ENCODE data around the gene CEACAM1. TPM values are rescaled to one million over a fixed set of nuclear protein-coding genes. Genes with fewer than 3 reads are reported as not detected.

Gene CEACAM1
- total and polyA plus RNA-seq, 2 of the 13 experiments (the other 11 are each of a cell fraction or from before 2014, with no cell fraction given): 13.5 to 332 TPM

DNA sequence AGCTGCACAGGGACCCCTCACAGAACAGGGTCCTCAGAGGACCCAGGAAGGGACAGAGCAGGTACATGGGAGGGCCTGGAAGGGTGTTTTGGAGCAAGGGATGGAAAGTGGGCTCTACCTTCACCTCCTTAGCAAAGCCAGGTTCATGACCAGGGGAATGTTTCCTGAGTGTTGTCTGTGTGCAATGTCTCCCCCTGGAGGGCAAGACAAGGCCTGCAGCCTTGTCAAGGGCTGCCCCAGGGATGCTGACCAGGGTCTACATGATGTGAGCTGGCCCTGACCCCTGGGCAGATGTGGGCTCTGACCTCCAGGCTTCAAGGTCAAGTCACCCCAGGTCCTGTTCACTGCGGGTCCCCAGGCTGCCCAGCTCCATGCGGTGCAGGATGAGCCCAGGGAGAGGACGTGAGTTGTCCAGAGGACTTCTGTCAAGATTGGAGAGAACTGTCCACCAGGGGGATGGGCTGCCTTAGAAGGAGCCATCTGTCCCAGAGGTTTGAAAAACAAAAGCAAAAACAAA is 1.0 kb upstream of the CEACAM1 start (continued):
- no peak for TF ChIP-seq E2F2 (CRISPR knock-in tag; IDR thresholded peaks at IDR 0.05; ENCODE audit: borderline replicate concordance)
- TF ChIP-seq NFE2L2 (IDR thresholded peaks at IDR 0.05; ENCODE audit: low read length): no peak
- TF ChIP-seq, protein P1, sequence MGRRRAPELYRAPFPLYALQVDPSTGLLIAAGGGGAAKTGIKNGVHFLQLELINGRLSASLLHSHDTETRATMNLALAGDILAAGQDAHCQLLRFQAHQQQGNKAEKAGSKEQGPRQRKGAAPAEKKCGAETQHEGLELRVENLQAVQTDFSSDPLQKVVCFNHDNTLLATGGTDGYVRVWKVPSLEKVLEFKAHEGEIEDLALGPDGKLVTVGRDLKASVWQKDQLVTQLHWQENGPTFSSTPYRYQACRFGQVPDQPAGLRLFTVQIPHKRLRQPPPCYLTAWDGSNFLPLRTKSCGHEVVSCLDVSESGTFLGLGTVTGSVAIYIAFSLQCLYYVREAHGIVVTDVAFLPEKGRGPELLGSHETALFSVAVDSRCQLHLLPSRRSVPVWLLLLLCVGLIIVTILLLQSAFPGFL (CRISPR knock-in tag; IDR thresholded peaks at IDR 0.05): no peak
- TF ChIP-seq, protein P2, sequence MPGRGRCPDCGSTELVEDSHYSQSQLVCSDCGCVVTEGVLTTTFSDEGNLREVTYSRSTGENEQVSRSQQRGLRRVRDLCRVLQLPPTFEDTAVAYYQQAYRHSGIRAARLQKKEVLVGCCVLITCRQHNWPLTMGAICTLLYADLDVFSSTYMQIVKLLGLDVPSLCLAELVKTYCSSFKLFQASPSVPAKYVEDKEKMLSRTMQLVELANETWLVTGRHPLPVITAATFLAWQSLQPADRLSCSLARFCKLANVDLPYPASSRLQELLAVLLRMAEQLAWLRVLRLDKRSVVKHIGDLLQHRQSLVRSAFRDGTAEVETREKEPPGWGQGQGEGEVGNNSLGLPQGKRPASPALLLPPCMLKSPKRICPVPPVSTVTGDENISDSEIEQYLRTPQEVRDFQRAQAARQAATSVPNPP (CRISPR knock-in tag; IDR thresholded peaks at IDR 0.05): no peak
- TF ChIP-seq ESRRA (CRISPR knock-in tag; IDR thresholded peaks at IDR 0.05; ENCODE audit: low read depth): peak; percentile 87
- peak; percentile 70; the same call in 1 of the 2 replicates for TF ChIP-seq KLF6 (CRISPR knock-in tag; IDR thresholded peaks at IDR 0.05)
- no peak for TF ChIP-seq PBX2 (CRISPR knock-in tag; IDR thresholded peaks at IDR 0.05)
- TF ChIP-seq THAP9 (CRISPR knock-in tag; IDR thresholded peaks at IDR 0.05; ENCODE audit: borderline replicate concordance): no peak
- no peak for TF ChIP-seq ARNT (IDR thresholded peaks at IDR 0.05)
- no peak for TF ChIP-seq TRIM24 (CRISPR knock-in tag; IDR thresholded peaks at IDR 0.05)
- no peak for TF ChIP-seq ZNF75D (CRISPR knock-in tag; IDR thresholded peaks at IDR 0.05; ENCODE audit: borderline replicate concordance)
- peak; percentile 35; the same call in 1 of the 2 replicates for TF ChIP-seq YEATS2 (CRISPR knock-in tag; IDR thresholded peaks at IDR 0.05; ENCODE audit: borderline replicate concordance)
- no peak for TF ChIP-seq SMYD3 (CRISPR knock-in tag; IDR thresholded peaks at IDR 0.05)
- no peak for TF ChIP-seq CAMTA2 (CRISPR knock-in tag; IDR thresholded peaks at IDR 0.05; ENCODE audit: borderline replicate concordance)
- no peak for TF ChIP-seq RNF219 (CRISPR knock-in tag; IDR thresholded peaks at IDR 0.05)
- TF ChIP-seq ASH2L (IDR thresholded peaks at IDR 0.05; ENCODE audit: insufficient read length, low read depth, low read length): no peak
- TF ChIP-seq HNF4A (CRISPR knock-in tag; IDR thresholded peaks at IDR 0.05): peak; percentile 61
- TF ChIP-seq ZNF17 (CRISPR knock-in tag; IDR thresholded peaks at IDR 0.05): no peak
- TF ChIP-seq ZKSCAN5 (CRISPR knock-in tag; IDR thresholded peaks at IDR 0.05): peak; percentile 86
- no peak for TF ChIP-seq ZNF7 (CRISPR knock-in tag; IDR thresholded peaks at IDR 0.05)

All from HepG2 (cell line).